Stomach smooth muscle (tissue), 2 donors: ENCODE measurements around the gene CABLES2.
"Not testable (repeated sequence)": the region's sequence is repeated elsewhere in the genome, so short reads cannot be mapped to it uniquely, and the experiment has no call there.

Source experiments
- H3K27ac ChIP-seq: one replicate; pipeline ENCODE4 v1.7.0; 2013; ENCODE audit warnings: mild to moderate bottlenecking, low read length, inconsistent platforms
- H3K27me3 ChIP-seq, 2 donors: one replicate each; pipeline ENCODE4 v1.7.0; 2013; ENCODE audit warnings: low read length in 2 of 2; ENCODE audit not compliant: insufficient read depth in 2 of 2, control insufficient read depth in 1 of 2
- H3K36me3 ChIP-seq, 2 donors: one replicate each; pipeline ENCODE4 v1.7.0; 2013; ENCODE audit warnings: low read length in 2 of 2; ENCODE audit not compliant: control insufficient read depth in 2 of 2, insufficient read depth in 2 of 2
- H3K4me1 ChIP-seq: one replicate; pipeline ENCODE4 v1.7.0; 2013; ENCODE audit warnings: low read length; ENCODE audit not compliant: control insufficient read depth, insufficient read depth
- H3K4me3 ChIP-seq, 2 donors: one replicate each; pipeline ENCODE4 v1.7.0; 2013; ENCODE audit warnings: low read length in 2 of 2
- H3K9ac ChIP-seq, 2 donors: one replicate each; pipeline ENCODE4 v1.7.0; 2013; ENCODE audit warnings: low read length in 2 of 2, mild to moderate bottlenecking in 1 of 2
- H3K9me3 ChIP-seq, 2 donors: one replicate each; pipeline ENCODE4 v1.7.0; 2013; ENCODE audit warnings: low read length in 2 of 2; ENCODE audit not compliant: control insufficient read depth in 2 of 2
- donor health status: healthy.
- donor health status: Pancreatic carcinoma.

The CABLES2 gene

GRCh38 chr20:62433658-62434497 lies 26.8 kb upstream of the CABLES2 start:
- Histone ChIP-seq H3K9me3 (peaks cover 0 to 3% of the 10 kb centered on the region in 2 donors), H3K27me3 (no peaks in the 10 kb centered on the region), H3K9ac (no peak overlapping the region), H3K36me3 (no peaks in the 10 kb centered on the region), H3K27ac (peak overlapping the region; percentile 41), H3K4me1 (peaks cover 36% of the 10 kb centered on the region), H3K4me3 (no peak overlapping the region)

GRCh38 chr20:62430866-62431447 lies 23.9 kb upstream of the CABLES2 start:
- Histone ChIP-seq H3K4me1 (peaks cover 16% of the 10 kb centered on the region), H3K9ac (no peak overlapping the region), H3K4me3 (no peak overlapping the region), H3K36me3 (no peaks in the 10 kb centered on the region), H3K27ac (no peak overlapping the region), H3K27me3 (no peaks in the 10 kb centered on the region), H3K9me3 (no peaks in the 10 kb centered on the region)

- H3K4me3 ChIP-seq, result no peak overlapping the region
These were observed 23.3 kb upstream of the CABLES2 start for GRCh38 chr20:62430311-62430853.

GRCh38 chr20:62429455-62430310 lies 22.6 kb upstream of the CABLES2 start:
- Histone ChIP-seq H3K9me3 (no peaks in the 10 kb centered on the region), H3K4me3 (no peak overlapping the region), H3K4me1 (peaks cover 16% of the 10 kb centered on the region), H3K36me3 (no peaks in the 10 kb centered on the region), H3K27ac (no peak overlapping the region), H3K9ac (no peak overlapping the region), H3K27me3 (no peaks in the 10 kb centered on the region)

More at GRCh38 chr20:62430311-62430853, 23.3 kb upstream of the CABLES2 start:
- Histone ChIP-seq H3K27me3 (no peaks in the 10 kb centered on the region), H3K36me3 (no peaks in the 10 kb centered on the region), H3K9ac (no peak overlapping the region), H3K27ac (no peak overlapping the region), H3K4me1 (peaks cover 16% of the 10 kb centered on the region), H3K9me3 (no peaks in the 10 kb centered on the region)

- Histone ChIP-seq H3K9ac (no peak overlapping the region), H3K36me3 (no peaks in the 10 kb centered on the region), H3K9me3 (no peaks in the 10 kb centered on the region), H3K27ac (no peak overlapping the region), H3K4me1 (peaks cover 6% of the 10 kb centered on the region), H3K4me3 (no peak overlapping the region), H3K27me3 (no peaks in the 10 kb centered on the region)
These were observed 21.6 kb upstream of the CABLES2 start for GRCh38 chr20:62428396-62429295.

- Histone ChIP-seq H3K27me3 (no peaks in the 10 kb centered on the region), H3K9me3 (no peaks in the 10 kb centered on the region), H3K4me3 (no peak overlapping the region), H3K4me1 (no peaks in the 10 kb centered on the region), H3K27ac (no peak overlapping the region), H3K9ac (no peak overlapping the region), H3K36me3 (no peaks in the 10 kb centered on the region)
These were observed 20.9 kb upstream of the CABLES2 start for GRCh38 chr20:62428002-62428372.

GRCh38 chr20:62427172-62428001 lies 20.3 kb upstream of the CABLES2 start, which contains the start of gene RBBP8NL:
RBBP8NL (minus strand) TSS chr20:62427539; CDS start chr20:62419647, 7,892 bp downstream.
- Histone ChIP-seq H3K4me3 (no peak within 1 kb of the TSS), H3K36me3 (no peaks in the 10 kb centered on the region), H3K27me3 (no peaks in the 10 kb centered on the region), H3K27ac (no peak within 1 kb of the TSS), H3K9ac (no peak within 1 kb of the TSS), H3K9me3 (no peaks in the 10 kb centered on the region), H3K4me1 (no peaks in the 10 kb centered on the region)

GRCh38 chr20:62426699-62427131 lies 19.6 kb upstream of the CABLES2 start:
- H3K9me3 ChIP-seq, result no peaks in the 10 kb centered on the region
- no peak overlapping the region for H3K9ac ChIP-seq
- no peaks in the 10 kb centered on the region for H3K27me3 ChIP-seq
- H3K4me3 ChIP-seq, result no peak overlapping the region
- H3K36me3 ChIP-seq, result no peaks in the 10 kb centered on the region
- no peak overlapping the region for H3K27ac ChIP-seq
- no peaks in the 10 kb centered on the region for H3K4me1 ChIP-seq

- H3K9me3 ChIP-seq, H3K9ac ChIP-seq, H3K27ac ChIP-seq, H3K36me3 ChIP-seq, H3K4me1 ChIP-seq, H3K27me3 ChIP-seq, H3K4me3 ChIP-seq: not testable (repeated sequence)
These were observed 18.9 kb upstream of the CABLES2 start for GRCh38 chr20:62426059-62426348.
